NCI-H2081 (cell line): ENCODE measurements around the gene BIVM.
"Not testable (repeated sequence)": the region's sequence is repeated elsewhere in the genome, so short reads cannot be mapped to it uniquely, and the experiment has no call there.

Experiments
- DNase-seq, 2 experiments: peaks; one replicate each; lab custom pipeline; 2025; lab: John Stamatoyannopoulos, UW

The BIVM gene, protein sequence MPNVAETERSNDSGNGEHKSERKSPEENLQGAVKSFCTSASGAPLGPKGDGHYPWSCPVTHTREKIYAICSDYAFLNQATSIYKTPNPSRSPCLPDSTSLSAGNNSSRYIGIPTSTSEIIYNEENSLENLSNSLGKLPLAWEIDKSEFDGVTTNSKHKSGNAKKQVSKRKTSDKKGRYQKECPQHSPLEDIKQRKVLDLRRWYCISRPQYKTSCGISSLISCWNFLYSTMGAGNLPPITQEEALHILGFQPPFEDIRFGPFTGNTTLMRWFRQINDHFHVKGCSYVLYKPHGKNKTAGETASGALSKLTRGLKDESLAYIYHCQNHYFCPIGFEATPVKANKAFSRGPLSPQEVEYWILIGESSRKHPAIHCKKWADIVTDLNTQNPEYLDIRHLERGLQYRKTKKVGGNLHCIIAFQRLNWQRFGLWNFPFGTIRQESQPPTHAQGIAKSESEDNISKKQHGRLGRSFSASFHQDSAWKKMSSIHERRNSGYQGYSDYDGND

GRCh38 chr13:102798581-102799425 lies at the start of gene BIVM, which contains the start of gene POGLUT2:
Gene BIVM (plus strand): TSS chr13:102799119. CDS start chr13:102807268, 8,149 bp downstream.
Gene POGLUT2 (minus strand): TSS chr13:102798976. CDS start chr13:102798670, 306 bp downstream.
- DNase-seq, result peak; percentile 87 to 96

- DNase-seq, result no peak
Observed at GRCh38 chr13:102751886-102752285, 47.0 kb upstream of the BIVM start.

- no peak for DNase-seq
Observed at GRCh38 chr13:102757006-102757405, 41.9 kb upstream of the BIVM start.

GRCh38 chr13:102758842-102759241 lies 40.1 kb upstream of the BIVM start:
- no peak for DNase-seq

DNA sequence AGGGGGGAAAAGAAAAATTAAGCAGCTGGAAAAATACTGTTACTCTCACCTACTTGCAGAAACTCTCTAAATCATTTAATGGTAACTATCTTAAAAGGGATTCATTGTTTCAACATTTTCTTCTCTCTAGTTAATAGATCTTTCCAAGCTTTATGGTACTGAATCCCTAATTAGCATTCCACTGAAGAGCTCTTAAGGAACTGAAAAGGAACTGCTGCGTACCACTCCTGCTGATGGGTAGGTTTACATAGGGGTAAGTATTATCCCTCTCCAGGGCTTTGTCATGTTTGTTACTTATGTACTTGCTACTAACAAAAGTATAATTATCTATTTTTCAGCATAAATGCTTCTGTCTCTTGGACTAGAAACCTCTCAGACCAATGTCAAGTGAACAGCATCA lies 37.8 kb upstream of the BIVM start:
- no peak for DNase-seq

GRCh38 chr13:102763741-102764140 lies 35.2 kb upstream of the BIVM start:
- no peak for DNase-seq

DNA sequence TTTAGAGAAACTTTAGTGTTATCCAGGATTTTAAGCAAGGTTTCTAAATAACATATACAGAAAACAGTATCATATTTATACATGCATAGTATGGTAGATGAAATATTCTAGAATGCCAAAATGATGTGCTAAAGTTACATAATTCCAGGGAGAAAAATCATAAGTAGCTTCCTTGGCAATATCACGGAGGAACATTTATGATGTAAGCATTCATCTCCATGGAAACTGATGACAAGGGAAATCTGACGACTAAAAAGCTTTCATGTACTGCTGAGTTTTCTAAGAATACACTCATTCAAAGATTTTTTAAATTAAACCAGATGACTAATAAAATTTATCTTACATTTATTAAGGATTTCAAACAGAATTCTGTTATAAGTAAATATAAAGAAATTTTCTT lies 30.0 kb upstream of the BIVM start:
- DNase-seq, result no peak

- no peak for DNase-seq
Observed at GRCh38 chr13:102769679-102770078, 29.2 kb upstream of the BIVM start.

- no peak for DNase-seq
Observed at GRCh38 chr13:102770435-102770834, 28.5 kb upstream of the BIVM start.

GRCh38 chr13:102771298-102772041 lies 27.4 kb upstream of the BIVM start:
- DNase-seq, result no peak

DNA sequence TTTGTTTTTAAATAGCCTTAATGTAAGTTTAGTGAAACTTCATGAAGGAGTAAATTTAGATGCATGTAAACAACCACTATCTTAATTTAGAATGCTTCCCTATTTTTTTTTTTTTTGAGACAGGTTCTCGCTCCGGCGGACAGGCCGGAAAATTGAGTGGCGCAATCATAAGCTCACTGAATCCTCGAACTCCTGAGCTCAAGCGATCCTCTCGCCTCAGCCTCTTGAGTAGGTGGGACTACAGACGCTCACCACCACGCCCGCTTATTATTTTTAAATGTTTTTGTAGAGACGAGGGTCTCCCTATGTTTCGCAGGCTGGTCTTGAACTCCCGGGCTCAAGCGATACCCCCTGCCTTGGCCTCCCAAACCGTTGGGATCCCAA lies 26.9 kb upstream of the BIVM start:
- no peak for DNase-seq

DNA sequence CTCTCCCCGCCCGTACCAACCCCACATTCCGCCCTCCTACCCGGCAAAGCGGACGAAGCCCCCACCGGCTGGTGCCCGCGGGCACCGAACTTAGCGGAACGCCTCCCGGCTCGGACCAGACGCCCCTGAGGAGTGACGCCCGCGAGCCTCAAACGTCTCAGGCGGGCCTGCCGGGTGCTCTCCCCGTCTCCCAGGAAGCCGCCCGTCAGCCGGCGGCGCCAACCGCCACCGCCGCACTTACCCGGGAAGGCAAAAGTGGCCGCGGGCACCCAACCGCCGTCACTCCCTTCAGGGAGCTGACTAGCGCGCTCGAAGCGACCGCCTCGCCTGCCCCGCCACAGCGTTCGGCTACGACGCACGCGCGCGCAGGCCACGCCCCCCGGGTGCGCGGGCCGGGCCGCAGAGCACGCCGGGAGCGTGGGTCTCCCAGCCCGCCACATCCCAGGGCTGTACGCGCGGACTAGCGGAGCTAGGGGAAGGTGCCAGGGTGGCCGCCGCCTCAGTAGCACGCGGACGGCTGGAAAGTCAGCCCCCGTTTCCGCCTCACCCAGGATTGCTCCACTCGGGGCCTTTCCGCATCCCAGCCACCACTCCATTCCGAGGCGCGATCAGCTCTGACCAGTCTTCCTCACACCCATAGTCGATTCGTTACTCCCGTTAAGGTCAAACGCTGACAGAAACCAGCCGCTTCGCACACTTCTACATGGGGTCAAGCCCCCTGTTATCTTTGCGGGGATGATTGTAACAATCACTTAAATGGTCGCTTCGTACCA lies 25.3 kb upstream of the BIVM start, which contains the start of gene TEX30:
TSS of gene TEX30 (minus strand) at position 346 of the 773 bp plus-strand sequence. CDS start 3,760 bp downstream, outside the sequence.
- peak; percentile 80 to 89 for DNase-seq

- DNase-seq, result no peak
Observed at GRCh38 chr13:102774214-102774568, 24.7 kb upstream of the BIVM start.

GRCh38 chr13:102774591-102775520 lies 24.1 kb upstream of the BIVM start:
- no peak for DNase-seq

DNA sequence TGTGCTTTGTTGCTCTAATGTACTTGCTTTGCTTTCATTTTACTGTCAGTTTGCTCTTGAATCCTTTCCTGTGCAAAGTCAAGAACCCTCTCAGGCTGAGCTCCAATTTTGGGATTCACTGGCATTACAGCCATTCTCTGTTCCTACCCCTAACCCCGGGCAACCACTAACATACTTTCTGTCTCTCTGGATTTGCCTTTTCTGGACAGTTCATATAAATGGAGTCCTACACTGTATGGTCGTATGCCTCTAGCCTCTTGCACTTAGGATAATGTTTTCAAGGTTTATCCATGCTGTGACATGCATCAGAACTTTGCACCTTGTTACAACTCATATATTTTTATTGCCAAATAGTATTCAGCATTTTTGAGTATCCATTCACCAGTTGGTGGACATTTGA lies 22.6 kb upstream of the BIVM start:
- no peak for DNase-seq

- no peak for DNase-seq
Observed at GRCh38 chr13:102777736-102778135, 21.2 kb upstream of the BIVM start.

DNA sequence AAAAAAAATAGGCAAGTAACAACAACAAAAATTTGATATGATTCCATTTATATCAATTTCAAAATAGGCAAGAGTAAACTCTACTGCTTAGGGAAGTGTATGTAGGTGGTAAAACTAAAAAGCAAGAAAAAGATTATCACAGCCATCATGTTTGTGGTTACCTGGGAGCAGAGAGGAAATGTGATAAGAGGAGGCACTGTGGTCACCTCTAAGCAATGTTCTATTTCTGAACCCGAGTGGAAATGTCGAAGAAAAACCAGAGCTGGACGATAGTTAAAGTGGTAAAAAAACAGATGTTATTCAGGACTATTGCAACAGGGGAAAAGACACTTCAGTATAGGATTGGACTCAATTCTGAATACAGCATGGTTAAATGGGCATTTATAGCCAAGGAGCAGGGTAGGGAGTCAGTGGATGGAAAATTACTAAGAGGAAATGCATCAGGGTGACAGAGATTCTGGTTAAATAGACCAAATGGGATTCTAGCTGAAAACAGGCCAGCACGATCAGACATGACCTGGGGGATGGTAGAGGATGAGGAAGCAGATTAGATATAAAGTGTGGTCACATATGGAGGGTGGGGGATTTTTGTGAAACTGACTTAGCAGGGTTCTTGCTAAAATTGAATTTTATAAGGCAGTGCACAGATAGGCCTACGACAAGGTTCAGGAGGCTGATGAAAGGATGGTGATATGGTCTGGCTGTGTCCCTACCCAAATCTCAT lies 19.3 kb upstream of the BIVM start:
- no peak for DNase-seq

DNA sequence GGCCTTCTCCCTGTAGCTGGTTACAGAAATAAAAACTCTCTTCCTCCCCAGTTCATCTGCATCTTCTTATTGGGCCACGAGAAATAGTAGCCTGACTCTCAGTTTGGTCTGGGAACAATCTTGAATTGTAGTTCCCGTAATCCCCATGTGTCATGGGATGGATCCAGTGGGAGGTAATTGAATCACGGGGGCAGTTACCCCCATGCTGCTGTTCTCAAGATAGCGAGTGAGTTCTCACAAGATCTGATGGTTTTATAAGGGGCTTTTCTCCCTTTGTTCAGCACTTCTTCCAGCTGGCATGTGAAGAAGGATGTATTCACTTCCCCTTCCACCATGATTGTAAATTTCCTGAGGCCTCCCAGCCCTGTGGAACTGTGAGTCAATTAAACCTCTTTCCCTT lies 18.3 kb upstream of the BIVM start:
- DNase-seq, result not testable (repeated sequence)

DNA sequence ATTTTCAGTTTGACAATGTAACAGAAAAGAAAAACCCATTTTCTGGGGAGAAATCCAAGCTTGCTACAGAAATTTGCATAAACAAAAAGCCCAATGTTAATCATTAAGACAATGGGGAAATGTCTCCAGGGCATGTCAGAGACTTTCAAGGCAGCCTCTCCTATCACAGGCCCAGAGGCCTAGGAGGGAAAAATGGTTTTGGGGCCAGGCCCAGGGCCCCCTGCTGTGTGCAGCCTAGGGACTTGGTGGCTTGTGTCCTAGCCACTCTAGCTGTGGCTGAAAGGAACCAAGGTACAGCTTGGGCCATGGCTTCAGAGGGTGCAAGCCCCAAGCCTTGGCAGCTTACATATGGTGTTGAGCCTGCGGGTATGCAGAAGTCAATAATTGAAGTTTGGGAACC lies 17.3 kb upstream of the BIVM start:
- no peak for DNase-seq
